DLD1 (cell line): Measurements from ENCODE around the gene LZTS2.

Experiments
- in situ Hi-C: cut with HindIII; loops from 2 replicates; pipeline ENCODE4 v1.10.0; 2017; ENCODE audit warnings: low sequenced_read_pairs

Gene LZTS2

DNA sequence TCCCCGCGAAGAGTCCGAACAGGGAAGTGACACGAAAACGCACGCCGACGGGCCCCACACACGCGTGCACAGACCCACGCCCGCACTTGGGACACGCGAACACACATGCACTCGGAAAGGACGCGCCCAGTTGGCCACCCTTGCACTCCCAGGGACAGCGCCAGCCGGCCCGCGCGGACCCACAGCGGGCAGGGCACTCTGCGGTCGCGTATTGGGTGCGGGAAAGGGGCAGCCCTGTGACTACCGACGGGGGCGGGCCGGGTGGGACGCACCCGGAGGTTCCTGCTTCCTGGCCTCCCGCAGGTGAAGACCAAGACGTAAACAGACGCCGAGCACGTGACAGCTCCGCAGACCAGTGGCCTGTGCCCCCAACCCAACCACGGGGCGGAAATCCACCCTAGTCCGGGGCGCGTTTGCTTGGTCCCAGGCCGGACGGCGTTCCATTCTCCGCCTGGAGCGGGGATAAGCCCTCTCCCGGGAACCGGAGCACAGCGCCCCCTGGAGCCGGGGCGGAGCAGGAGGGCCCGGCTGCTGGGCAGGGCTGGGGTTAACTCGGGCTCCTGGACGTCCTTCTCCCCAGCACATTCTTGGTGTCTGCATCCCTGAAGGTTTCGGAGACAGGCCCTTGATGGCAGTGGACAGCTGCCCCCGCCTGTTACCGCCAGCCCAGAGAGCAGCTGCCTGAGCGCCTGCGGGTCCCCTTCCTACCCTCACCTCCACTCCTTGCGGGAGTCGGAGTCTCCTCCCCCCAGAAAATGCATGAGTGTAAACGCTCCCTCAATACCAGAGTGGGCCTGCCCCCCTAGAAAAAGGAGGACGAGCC is 2.0 kb upstream of the LZTS2 start:
- in situ Hi-C loops: no loop called here

GRCh38 chr10:100998183-100998990 is 1.2 kb upstream of the LZTS2 start:
- in situ Hi-C loops: no loop called here

DNA sequence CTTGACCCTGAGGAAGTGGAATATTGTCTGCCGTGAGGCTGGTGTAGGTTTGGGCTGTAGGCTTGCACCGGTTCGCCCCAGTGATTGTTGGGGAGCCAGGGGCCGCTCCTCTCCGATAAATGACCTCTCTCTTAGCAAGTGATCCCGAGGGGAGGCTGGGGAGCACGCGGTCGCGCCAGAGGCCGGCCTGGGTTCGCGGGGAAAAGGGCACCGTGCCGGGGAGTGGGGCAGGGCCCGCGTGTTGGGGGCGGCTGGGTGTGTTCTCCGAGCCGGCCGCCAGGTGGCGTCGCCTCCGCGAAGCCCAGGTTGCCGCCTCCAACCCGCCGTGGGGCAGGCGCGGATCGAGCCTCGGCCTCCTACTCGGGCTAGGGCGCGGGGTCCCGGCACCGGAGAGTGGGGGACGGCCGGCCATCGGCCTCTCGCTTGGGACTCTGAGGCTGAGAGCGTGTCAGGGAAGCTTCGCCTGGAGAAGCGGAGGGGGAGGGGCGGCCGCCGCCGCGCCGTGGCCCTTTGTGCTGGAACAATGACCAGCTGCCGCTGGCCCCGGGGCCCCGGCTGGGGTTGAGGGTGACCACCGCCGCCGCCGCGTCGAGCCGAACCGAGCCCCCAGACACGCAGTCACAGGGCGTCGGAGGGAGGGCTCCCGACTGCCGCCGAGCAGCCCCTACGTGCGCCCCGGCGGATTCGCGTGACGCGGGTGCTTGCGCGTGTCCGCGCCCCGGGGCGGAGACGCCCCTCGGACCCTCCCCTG is 442 bp upstream of the LZTS2 start:
- in situ Hi-C loops: no loop called here

DNA sequence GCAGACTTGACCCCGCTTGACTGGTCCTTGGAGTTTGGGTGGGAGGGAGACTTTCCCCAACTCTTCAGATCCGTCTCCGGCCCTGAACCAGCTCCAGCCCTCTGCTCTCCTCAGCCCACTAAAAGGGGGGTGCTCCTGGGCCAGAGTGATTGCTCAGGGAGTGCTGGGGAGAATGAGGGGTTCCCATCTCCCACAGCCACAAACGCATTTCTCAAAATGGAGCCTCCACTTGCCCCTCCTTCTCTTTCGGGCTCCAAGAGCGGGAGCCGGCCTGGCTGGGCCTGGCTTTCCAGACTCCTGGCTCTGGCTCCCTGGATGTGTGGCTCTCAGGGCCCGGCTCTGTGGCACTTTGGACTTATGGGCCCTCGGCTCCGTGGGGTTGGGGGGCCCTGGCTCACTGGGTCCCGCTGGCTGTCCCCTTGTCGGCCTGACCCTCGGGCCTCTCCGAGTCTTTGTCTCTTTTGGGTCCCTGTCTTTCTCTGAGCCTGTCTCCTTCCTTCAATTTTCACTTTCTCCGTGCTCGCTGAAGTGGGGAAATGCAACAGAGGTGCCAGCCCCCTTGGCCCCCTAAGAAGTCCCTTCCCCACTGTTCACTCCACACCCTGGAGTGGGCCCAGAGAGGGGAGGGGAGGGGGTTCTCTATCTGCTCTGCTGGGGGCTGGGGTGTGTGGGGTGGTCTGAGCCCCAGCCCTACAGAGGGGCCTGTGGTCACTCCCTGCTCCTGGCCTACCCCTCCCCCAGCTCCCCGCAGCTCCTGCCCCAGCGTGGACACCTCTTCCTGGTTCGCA is 713 bp downstream of the LZTS2 start:
- in situ Hi-C loops: no loop called here

- in situ Hi-C loops: no loop called here
Observed at GRCh38 chr10:101000915-101001658, 1.5 kb downstream of the LZTS2 start.

DNA sequence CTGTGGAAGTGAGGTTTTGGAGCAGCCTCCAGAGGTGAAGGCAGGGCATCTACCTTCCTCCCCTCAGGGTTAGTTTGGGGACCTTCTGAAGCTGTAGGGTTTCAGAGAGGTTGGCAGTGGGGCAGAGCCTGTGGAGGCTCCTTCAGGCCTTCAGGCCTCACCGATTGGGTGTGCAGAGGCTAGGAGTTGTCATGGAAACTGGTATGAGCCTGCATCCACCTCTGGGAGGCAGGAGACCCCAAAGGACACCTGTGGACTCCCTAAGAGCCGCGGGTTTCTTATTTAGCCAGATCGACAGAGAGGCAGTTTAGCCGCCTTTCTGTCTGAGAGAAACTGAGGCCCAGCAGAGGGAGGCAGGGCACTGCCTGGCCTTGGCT is 2.0 kb downstream of the LZTS2 start:
- in situ Hi-C loops: no loop called here

DNA sequence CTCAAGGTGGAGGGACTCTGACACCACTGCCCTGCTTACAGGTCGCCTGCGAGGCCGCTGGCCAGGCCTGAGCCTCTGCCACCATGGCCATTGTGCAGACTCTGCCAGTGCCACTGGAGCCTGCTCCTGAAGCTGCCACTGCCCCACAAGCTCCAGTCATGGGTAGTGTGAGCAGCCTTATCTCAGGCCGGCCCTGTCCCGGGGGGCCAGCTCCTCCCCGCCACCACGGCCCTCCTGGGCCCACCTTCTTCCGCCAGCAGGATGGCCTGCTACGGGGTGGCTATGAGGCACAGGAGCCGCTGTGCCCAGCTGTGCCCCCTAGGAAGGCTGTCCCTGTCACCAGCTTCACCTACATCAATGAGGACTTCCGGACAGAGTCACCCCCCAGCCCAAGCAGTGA is 2.8 kb downstream of the LZTS2 start:
- in situ Hi-C loops: no loop called here

- in situ Hi-C loops: no loop called here
Observed at GRCh38 chr10:101003639-101004206, 4.1 kb downstream of the LZTS2 start.

- in situ Hi-C loops: no loop called here
Observed at GRCh38 chr10:101005361-101005760, 5.8 kb downstream of the LZTS2 start.

DNA sequence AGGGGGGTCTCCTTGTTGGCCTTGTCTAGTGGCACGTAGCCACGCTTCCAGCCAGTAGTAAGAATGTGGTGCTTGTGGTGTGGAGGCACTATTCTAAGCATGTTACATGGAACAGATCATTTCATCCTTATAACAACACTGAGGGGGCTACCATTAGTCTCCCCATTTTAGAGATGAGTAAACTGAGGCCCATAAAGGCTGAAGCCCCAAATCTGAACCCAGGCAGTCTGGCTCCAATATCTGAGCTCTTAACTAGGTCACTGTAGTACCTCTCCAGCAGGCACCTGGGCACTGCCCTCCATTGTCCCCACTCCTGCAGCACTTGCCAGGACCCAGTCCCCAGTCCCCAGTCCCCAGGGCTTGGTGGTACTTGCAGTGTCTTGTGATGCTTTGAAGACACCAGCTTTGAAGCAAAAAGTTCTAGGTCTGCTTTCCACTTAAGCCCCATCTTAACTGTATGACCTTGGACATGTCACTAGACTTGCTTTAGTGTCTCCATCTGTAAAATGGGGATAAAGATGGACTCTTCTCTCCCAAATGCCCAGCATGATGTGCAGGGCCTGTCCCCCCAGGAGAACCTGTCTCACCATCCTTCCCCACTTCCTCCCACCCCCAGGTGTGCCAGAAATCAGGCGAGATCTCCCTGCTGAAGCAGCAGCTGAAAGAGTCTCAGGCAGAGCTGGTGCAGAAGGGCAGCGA is 6.4 kb downstream of the LZTS2 start:
- in situ Hi-C loops: no loop called here

- in situ Hi-C loops: no loop called here
Observed at GRCh38 chr10:101006593-101007098, 7.0 kb downstream of the LZTS2 start.

DNA sequence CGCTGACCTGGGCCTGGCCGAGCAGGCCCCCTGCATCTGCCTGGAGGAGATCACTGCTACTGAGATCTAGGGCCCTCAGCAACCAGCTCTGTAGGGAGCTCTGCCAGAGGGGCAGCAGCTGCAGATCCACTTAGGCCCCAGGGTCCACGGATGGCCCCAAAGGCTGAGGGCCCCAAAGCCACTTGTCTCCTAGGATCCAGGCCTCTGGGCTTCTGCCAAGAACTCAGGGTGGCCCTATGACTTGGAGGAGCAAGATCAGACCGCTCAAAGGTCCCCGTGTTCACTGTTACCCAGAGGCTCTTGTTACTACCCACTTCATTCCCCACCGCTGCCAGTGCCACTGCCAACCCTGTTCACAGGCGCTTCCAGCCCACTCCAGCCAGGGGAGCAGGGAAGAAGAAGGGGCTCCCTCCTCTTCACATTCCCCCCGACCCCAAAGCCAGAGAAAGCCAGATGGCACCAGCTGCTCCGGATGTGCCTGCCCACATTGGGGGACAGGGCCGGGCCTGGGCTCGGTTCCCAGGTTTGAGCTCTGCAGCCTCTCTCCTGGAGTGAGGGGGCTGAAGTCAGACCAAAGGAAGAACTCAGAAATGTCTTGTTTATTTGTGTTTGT is 7.6 kb downstream of the LZTS2 start:
- in situ Hi-C loops: no loop called here

GRCh38 chr10:101007915-101008822 is 8.6 kb downstream of the LZTS2 start:
- in situ Hi-C loops: no loop called here

DNA sequence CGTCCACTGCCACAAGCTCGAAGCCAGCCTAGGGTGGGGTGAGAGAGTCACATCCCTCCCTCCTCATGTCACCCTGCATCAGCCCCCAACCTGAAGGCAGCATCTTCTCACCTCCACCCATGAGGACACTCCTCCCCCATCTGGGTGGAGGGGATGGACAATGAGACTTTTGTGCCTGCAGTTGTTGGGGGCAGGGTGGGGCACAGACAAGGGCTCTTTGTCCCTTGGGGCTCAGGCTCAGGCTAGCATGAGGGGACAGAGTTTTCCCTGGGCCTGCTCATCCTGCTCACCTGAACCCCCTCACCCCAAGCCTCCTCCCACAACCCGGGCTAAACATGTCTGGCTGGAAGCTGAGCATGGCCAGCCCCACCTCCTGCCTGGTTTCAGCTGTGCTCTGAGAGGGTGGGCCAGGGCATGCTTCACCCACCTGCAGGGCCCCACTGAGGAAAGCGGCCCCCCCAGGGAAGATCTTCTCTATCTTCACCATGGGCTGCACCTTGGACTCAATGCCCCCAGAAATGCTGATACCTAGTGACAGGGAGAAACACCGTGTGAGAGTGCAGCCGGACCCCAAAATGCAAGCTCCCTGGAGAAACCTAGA is 9.3 kb downstream of the LZTS2 start:
- in situ Hi-C loops: no loop called here

GRCh38 chr10:101010329-101010728 is 10.7 kb downstream of the LZTS2 start:
- in situ Hi-C loops: no loop called here

DNA sequence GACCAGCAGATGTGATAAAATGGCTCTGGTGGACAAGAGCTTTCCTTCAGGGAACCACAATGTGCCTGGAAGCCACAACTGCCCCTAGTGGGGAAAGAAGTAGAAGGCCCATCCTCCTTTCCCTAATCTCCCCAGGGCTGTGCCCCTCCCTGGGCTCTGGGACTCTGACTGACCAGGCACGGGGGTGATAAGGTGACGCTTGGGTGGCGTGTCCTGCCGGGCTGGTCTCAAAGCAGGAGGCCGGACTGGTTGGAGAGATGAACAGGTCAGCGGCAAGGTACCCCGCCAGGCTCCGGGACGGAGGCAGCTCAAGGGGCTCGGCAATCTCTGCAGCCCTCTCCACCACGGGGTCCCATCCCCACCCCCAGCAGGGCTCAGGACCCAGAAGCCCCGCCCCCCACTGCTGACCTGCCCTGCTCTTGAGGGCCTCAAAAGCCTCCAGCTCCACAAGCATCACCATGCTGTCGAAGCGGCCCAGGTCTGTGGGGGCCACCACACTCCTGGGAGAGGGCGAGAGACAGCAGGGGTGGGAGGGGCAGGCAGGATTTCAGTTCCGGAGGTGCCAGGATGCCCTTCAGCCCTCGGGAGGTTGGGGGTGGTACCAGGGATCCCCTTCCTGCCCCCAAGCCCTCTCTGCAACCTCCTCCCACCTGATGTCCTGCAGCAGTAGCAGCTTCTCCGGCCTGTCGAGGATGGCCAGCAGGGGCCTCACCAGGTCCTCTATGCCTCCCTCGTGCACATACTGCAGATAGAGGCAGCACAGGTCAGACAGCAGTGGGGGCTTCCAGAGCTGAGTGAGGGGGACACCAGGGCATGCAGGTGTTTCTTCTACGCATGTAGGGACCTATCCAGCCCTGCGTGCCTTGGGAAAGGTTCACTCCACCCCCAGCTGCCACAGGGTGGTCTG is 12.2 kb downstream of the LZTS2 start:
- in situ Hi-C loops: no loop called here
